WTC11 (cell line): ENCODE results near the gene ADAP1. TPM values are rescaled to one million over a fixed set of nuclear protein-coding genes. Genes with fewer than 3 reads are reported as not detected.

Experiments
- ATAC-seq: fragments of 200-7000 bp; cut with Tn5 transposase; 2 replicates; pipeline ENCODE4 v1.10.0; 2021; ENCODE audit warnings: mild to moderate bottlenecking, moderate library complexity
- CTCF ChIA-PET: fragments of 300-600 bp; sonication (Branson Sonifier 250); formaldehyde crosslinking; loops from one replicate; lab custom pipeline; 2021; ENCODE audit warnings: antibody characterized with exemption; lab: Charles Lee
- POLR2A ChIA-PET: fragments of 350-600 bp; sonication (Branson Sonifier 250); formaldehyde crosslinking; loops from one replicate; lab custom pipeline; 2021; ENCODE audit warnings: antibody characterized with exemption; lab: Charles Lee
- DNase-seq: peaks from one replicate; pipeline ENCODE4 v3.0.0; 2021; ENCODE audit warnings: low spot score
- H3K27ac Mint-ChIP-seq: 2 replicates; pipeline ENCODE4 v1.8.0; 2021; ENCODE audit warnings: mixed read lengths
- H3K27me3 Mint-ChIP-seq: 2 replicates; pipeline ENCODE4 v1.8.0; 2021; ENCODE audit warnings: low read depth, mild to moderate bottlenecking, moderate library complexity, mixed read lengths
- H3K36me3 Mint-ChIP-seq: 2 replicates; pipeline ENCODE4 v1.8.0; 2021; ENCODE audit warnings: mixed read lengths
- H3K4me1 Mint-ChIP-seq: 2 replicates; pipeline ENCODE4 v1.8.0; 2022; ENCODE audit warnings: mixed read lengths
- H3K4me3 Mint-ChIP-seq: 2 replicates; pipeline ENCODE4 v1.8.0; 2021; ENCODE audit warnings: mild to moderate bottlenecking, moderate library complexity, mixed read lengths
- H3K9me3 Mint-ChIP-seq: 2 replicates; pipeline ENCODE4 v1.8.0; 2021; ENCODE audit warnings: mixed read lengths
- GRHL2 ChIP-seq: fragments of 250-450 bp; sonication (Bioruptor Pico); IDR thresholded peaks from 2 replicates; pipeline ENCODE4 v1.8.0; 2022; ENCODE audit warnings: mild to moderate bottlenecking, moderate library complexity; ENCODE audit not compliant: insufficient replicate concordance, severe bottlenecking
- GTF2I ChIP-seq: fragments of 250-450 bp; sonication (Bioruptor Pico); conservative IDR thresholded peaks from 2 replicates; pipeline ENCODE4 v1.4.0; 2021; ENCODE audit warnings: mild to moderate bottlenecking
- HMGA2 ChIP-seq: fragments of 250-450 bp; sonication (Bioruptor Pico); IDR thresholded peaks from 2 replicates; pipeline ENCODE4 v1.4.0; 2021; ENCODE audit warnings: mild to moderate bottlenecking, moderate library complexity
- PRRX2 ChIP-seq: fragments of 250-450 bp; sonication (Bioruptor Pico); IDR thresholded peaks from 2 replicates; pipeline ENCODE4 v1.8.0; 2021; ENCODE audit warnings: mild to moderate bottlenecking
- ZNF232 ChIP-seq: sonication (generic); formaldehyde crosslinking; IDR thresholded peaks from 2 replicates; pipeline ENCODE4 v1.8.0; 2022; ENCODE audit warnings: mild to moderate bottlenecking, missing genetic modification reagents
- total RNA-seq: library from RNA; stranded (reverse); gene quantifications from 3 replicates; pipeline ENCODE4 v1.2.3, GENCODE V29; 2021
- TF ChIP-seq, protein P1 (sequence below): fragments of 250-450 bp; sonication (Bioruptor Pico); IDR thresholded peaks from 2 replicates; pipeline ENCODE4 v2.1.2; 2022; ENCODE audit warnings: mild to moderate bottlenecking, moderate library complexity
- TF ChIP-seq, protein P2 (sequence below): fragments of 250-450 bp; sonication (Bioruptor Pico); IDR thresholded peaks from 2 replicates; pipeline ENCODE4 v1.8.0; 2021; ENCODE audit warnings: mild to moderate bottlenecking
- TF ChIP-seq, protein P3 (sequence below): fragments of 250-450 bp; sonication (Bioruptor Pico); IDR thresholded peaks from 2 replicates; pipeline ENCODE4 v1.9.0; 2021; ENCODE audit warnings: mild to moderate bottlenecking
- TF ChIP-seq, protein P4 (sequence below): fragments of 250-450 bp; sonication (Bioruptor Pico); IDR thresholded peaks from 2 replicates; pipeline ENCODE4 v1.9.0; 2021; ENCODE audit warnings: mild to moderate bottlenecking
- TF ChIP-seq, protein P5 (sequence below): fragments of 250-450 bp; sonication (Bioruptor Pico); IDR thresholded peaks from 2 replicates; pipeline ENCODE4 v1.9.0; 2021; ENCODE audit warnings: mild to moderate bottlenecking, borderline replicate concordance
- TF ChIP-seq, protein P6 (sequence below): fragments of 250-450 bp; sonication (Bioruptor Pico); conservative IDR thresholded peaks from 2 replicates; pipeline ENCODE4 v1.9.0; 2021; ENCODE audit warnings: mild to moderate bottlenecking

Gene ADAP1
- total RNA-seq, 1 experiment from 2014 or later: 4.3 TPM

DNA sequence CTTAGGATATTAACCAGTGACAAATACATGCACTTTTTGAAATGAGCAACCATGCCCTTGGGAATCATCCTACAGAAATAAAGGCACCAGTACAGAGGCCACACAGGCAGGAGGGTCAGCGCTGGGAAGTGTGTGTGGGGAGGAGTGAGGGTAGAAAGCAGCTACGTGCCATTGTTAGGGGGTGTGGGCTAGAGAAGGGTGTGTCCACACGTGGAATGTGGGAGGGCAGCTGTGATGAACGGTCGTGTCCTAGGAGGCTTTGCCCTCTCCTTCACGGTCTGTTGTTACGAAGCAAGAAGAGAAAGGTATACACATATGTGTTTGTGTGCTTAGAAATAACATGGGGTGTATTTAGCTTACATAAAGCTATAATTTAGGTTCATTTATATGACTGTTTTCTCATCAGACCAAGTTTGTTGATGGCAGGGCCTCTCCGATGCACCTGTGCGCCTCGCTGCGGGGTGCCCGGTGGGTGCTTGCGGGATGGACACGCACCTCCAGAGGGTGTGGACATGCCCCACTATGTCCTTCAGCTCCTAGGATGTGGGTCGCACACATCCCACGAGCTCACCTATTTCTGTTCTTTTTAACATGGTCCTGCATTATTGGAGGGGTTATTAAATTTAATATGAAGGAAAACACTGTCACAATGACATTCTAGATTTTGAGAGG lies 95.0 kb downstream of the ADAP1 start:
- CTCF ChIA-PET: interaction anchor here (1.4 kb wide), 1 partner anchor 14 kb away, joined by 4 read pairs; no protein-coding TSS in a partner anchor

DNA sequence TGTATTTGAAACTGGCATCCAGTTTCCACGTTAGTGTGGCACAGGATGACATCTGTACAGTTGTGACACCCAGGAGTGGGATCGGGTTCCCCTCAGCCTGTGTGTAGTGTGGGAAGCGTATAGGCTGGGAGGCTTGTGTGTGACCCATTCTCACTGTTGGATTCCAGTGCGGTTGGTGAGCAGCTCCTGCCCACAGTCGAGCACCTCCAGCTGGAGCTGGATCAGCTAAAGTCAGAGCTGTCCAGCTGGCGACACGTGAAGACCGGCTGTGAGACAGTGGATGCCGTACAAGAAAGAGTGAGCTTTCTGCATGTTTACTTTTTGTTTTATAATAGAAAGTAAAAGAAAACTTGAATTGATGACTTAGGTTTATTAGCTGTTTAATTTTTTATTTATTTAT lies 96.8 kb downstream of the ADAP1 start:
- POLR2A ChIA-PET: no interaction called here
- no peak for ATAC-seq

More for the DNA sequence above, 95.0 kb downstream of the ADAP1 start:
- Mint-ChIP-seq H3K4me1 (no peaks in the 10 kb centered on the region), H3K27me3 (no peaks in the 10 kb centered on the region), H3K36me3 (peaks cover 78% of the 10 kb centered on the region), H3K9me3 (no peaks in the 10 kb centered on the region)
- POLR2A ChIA-PET: no interaction called here
- ATAC-seq: no peak
- TF ChIP-seq ZNF232: no peak
- TF ChIP-seq HMGA2: no peak
- TF ChIP-seq, protein P1, sequence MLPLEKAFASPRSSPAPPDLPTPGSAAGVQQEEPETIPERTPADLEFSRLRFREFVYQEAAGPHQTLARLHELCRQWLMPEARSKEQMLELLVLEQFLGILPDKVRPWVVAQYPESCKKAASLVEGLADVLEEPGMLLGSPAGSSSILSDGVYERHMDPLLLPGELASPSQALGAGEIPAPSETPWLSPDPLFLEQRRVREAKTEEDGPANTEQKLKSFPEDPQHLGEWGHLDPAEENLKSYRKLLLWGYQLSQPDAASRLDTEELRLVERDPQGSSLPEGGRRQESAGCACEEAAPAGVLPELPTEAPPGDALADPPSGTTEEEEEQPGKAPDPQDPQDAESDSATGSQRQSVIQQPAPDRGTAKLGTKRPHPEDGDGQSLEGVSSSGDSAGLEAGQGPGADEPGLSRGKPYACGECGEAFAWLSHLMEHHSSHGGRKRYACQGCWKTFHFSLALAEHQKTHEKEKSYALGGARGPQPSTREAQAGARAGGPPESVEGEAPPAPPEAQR (CRISPR knock-in tag): no peak
- TF ChIP-seq, protein P2, sequence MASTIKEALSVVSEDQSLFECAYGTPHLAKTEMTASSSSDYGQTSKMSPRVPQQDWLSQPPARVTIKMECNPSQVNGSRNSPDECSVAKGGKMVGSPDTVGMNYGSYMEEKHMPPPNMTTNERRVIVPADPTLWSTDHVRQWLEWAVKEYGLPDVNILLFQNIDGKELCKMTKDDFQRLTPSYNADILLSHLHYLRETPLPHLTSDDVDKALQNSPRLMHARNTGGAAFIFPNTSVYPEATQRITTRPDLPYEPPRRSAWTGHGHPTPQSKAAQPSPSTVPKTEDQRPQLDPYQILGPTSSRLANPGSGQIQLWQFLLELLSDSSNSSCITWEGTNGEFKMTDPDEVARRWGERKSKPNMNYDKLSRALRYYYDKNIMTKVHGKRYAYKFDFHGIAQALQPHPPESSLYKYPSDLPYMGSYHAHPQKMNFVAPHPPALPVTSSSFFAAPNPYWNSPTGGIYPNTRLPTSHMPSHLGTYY (CRISPR knock-in tag): no peak
- TF ChIP-seq, protein P3, sequence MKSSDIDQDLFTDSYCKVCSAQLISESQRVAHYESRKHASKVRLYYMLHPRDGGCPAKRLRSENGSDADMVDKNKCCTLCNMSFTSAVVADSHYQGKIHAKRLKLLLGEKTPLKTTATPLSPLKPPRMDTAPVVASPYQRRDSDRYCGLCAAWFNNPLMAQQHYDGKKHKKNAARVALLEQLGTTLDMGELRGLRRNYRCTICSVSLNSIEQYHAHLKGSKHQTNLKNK (CRISPR knock-in tag): no peak
- TF ChIP-seq, all 79 proteins: peak for 0
- no peak for DNase-seq
- Mint-ChIP-seq H3K4me3 (no peak overlapping the region), H3K27ac (no peak overlapping the region; the same call in 1 of the 2 replicates)

DNA sequence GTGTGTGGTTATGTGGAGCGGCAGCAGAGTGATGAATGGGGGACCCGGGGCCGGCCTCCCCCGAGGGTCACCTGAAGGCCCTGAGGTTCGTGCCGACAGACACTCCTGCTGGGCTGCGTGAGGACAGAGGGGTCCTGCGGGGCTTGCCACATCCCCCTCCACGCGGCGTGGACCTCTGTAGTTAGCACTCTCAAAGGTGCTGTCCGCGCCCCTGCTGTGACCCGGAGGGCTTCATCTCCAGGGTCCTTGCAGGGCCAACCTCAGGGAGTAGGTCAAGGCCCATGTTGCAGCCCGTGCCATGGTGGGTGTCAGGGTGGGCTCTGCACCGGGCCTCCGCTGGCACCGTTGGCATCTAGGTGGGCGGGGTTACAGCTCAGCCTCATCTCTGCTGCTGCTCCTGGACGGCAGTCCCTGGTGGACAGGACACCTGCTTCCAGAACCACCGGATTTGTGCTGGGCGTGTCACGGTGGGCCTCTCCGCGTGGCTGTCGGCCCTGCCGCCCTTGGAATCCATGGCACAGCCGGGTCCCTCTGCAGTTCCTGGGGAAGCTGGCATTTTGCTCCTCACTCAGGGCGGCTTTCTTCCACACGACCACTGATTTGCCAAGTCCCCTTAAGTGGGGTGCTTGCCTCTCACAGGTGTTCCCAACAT lies 97.9 kb downstream of the ADAP1 start:
- Mint-ChIP-seq H3K4me1 (no peaks in the 10 kb centered on the region), H3K9me3 (no peaks in the 10 kb centered on the region), H3K27me3 (no peaks in the 10 kb centered on the region), H3K4me3 (no peak overlapping the region), H3K27ac (no peak overlapping the region), H3K36me3 (peaks cover 83% of the 10 kb centered on the region)
- DNase-seq (no peak), ATAC-seq (no peak)
- CTCF ChIA-PET: no interaction called here
- TF ChIP-seq, protein P4, sequence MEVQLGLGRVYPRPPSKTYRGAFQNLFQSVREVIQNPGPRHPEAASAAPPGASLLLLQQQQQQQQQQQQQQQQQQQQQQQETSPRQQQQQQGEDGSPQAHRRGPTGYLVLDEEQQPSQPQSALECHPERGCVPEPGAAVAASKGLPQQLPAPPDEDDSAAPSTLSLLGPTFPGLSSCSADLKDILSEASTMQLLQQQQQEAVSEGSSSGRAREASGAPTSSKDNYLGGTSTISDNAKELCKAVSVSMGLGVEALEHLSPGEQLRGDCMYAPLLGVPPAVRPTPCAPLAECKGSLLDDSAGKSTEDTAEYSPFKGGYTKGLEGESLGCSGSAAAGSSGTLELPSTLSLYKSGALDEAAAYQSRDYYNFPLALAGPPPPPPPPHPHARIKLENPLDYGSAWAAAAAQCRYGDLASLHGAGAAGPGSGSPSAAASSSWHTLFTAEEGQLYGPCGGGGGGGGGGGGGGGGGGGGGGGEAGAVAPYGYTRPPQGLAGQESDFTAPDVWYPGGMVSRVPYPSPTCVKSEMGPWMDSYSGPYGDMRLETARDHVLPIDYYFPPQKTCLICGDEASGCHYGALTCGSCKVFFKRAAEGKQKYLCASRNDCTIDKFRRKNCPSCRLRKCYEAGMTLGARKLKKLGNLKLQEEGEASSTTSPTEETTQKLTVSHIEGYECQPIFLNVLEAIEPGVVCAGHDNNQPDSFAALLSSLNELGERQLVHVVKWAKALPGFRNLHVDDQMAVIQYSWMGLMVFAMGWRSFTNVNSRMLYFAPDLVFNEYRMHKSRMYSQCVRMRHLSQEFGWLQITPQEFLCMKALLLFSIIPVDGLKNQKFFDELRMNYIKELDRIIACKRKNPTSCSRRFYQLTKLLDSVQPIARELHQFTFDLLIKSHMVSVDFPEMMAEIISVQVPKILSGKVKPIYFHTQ (CRISPR knock-in tag): no peak
- POLR2A ChIA-PET: no interaction called here

More for the DNA sequence above, 96.8 kb downstream of the ADAP1 start:
- TF ChIP-seq GTF2I (CRISPR knock-in tag) (no peak), PRRX2 (CRISPR knock-in tag) (no peak)
- CTCF ChIA-PET: no interaction called here
- DNase-seq: no peak
- Mint-ChIP-seq H3K4me3 (no peak overlapping the region), H3K27ac (no peak overlapping the region), H3K36me3 (peaks cover 83% of the 10 kb centered on the region), H3K4me1 (no peaks in the 10 kb centered on the region), H3K27me3 (no peaks in the 10 kb centered on the region), H3K9me3 (no peaks in the 10 kb centered on the region)

DNA sequence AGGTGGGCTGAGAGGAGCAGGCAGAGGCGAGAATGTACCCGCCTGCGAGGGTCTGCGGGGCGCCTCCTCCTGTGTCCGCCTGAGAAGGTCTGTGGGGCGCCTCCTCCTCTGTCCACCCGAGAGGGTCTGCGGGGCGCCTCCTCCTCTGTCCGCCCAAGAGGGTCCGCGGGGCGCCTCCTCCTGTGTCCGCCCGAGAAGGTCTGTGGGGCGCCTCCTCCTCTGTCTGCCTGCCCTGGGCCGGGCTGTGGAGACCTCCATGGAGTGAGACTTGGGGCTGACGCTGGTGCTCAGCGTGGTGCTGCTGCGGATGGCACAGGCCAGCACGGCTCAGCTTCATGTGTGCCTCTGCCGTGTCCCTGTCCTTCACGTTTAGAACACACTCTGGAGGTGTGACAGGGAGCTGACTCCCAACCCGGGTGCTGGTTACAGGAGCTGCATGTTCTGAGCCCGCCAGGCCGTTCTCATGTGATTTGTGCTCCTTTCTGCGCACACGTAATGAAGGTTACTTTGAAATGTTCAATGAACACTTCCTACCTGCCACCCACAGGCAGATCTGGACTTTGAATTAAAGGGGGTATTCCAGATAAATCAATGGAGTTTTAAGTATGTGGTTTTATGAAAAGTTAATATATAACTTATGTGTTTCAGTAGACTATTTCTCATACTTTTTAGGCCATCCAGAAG lies 98.7 kb downstream of the ADAP1 start:
- Mint-ChIP-seq H3K4me1 (no peaks in the 10 kb centered on the region), H3K36me3 (peaks cover 81% of the 10 kb centered on the region), H3K4me3 (no peak overlapping the region), H3K27ac (no peak overlapping the region), H3K9me3 (no peaks in the 10 kb centered on the region), H3K27me3 (no peaks in the 10 kb centered on the region)
- ATAC-seq (no peak), DNase-seq (no peak)
- ChIA-PET CTCF (no interaction called here), POLR2A (no interaction called here)
- TF ChIP-seq, protein P5, sequence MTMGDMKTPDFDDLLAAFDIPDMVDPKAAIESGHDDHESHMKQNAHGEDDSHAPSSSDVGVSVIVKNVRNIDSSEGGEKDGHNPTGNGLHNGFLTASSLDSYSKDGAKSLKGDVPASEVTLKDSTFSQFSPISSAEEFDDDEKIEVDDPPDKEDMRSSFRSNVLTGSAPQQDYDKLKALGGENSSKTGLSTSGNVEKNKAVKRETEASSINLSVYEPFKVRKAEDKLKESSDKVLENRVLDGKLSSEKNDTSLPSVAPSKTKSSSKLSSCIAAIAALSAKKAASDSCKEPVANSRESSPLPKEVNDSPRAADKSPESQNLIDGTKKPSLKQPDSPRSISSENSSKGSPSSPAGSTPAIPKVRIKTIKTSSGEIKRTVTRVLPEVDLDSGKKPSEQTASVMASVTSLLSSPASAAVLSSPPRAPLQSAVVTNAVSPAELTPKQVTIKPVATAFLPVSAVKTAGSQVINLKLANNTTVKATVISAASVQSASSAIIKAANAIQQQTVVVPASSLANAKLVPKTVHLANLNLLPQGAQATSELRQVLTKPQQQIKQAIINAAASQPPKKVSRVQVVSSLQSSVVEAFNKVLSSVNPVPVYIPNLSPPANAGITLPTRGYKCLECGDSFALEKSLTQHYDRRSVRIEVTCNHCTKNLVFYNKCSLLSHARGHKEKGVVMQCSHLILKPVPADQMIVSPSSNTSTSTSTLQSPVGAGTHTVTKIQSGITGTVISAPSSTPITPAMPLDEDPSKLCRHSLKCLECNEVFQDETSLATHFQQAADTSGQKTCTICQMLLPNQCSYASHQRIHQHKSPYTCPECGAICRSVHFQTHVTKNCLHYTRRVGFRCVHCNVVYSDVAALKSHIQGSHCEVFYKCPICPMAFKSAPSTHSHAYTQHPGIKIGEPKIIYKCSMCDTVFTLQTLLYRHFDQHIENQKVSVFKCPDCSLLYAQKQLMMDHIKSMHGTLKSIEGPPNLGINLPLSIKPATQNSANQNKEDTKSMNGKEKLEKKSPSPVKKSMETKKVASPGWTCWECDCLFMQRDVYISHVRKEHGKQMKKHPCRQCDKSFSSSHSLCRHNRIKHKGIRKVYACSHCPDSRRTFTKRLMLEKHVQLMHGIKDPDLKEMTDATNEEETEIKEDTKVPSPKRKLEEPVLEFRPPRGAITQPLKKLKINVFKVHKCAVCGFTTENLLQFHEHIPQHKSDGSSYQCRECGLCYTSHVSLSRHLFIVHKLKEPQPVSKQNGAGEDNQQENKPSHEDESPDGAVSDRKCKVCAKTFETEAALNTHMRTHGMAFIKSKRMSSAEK: no peak
- no peak for TF ChIP-seq GRHL2 (CRISPR knock-in tag)
- TF ChIP-seq, protein P3 (CRISPR knock-in tag): no peak
- TF ChIP-seq, protein P6, sequence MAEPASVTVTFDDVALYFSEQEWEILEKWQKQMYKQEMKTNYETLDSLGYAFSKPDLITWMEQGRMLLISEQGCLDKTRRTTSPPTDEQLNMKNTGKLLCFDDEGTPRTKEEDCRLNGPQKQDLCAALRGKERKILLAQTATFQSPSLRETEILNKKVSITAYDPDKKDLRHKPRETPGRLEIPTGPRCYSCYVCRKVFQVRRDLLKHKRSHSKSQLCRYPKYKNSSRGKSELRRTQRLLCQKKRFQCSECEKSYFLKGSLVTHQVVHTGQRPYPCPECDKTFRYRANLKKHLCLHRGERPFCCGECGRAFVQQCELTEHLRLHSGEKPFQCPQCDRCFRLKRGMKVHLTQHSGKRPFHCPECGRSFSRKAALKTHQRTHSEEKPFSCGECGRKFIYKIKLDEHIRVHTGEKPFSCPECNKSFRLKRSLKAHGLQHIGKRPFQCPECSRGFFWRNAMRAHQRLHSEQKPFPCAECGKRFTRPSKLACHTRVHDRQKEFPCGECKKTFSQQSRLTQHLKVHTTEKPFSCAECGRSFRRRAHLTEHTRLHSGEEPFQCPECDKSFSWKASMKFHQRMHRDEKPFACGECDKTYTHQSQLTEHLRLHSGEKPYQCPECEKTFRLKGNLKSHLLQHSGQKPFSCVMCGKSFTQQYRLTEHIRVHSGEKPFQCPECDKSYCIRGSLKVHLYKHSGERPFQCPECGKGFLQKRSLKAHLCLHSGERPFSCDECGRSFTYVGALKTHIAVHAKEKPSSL (CRISPR knock-in tag): no peak
